GM13977 (cell line): Measurements from ENCODE around the gene ZNF525.
"Not testable (repeated sequence)": the region's sequence is repeated elsewhere in the genome, so short reads cannot be mapped to it uniquely, and the experiment has no call there.

Experiments used
- DNase-seq: peaks from one replicate; pipeline ENCODE4 v3.0.0; 2012; ENCODE audit warnings: low spot score
- in situ Hi-C: fragments of 300-500 bp; cut with MboI; formaldehyde crosslinking; loops from one replicate; pipeline ENCODE4 v1.12.0; 2022; ENCODE audit warnings: low sequenced_read_pairs, low pct_unique_long_range_greater_than_20kb, mixed read lengths, inconsistent platforms; ENCODE audit not compliant: unreplicated experiment
- TF ChIP-seq, protein P1 (sequence below): IDR thresholded peaks from 2 replicates; pipeline ENCODE4 v1.5.1; 2012; ENCODE audit warnings: mild to moderate bottlenecking, control low read depth; ENCODE audit not compliant: insufficient read depth; ENCODE audit errors: extremely low read depth, missing control alignments

Gene ZNF525

DNA sequence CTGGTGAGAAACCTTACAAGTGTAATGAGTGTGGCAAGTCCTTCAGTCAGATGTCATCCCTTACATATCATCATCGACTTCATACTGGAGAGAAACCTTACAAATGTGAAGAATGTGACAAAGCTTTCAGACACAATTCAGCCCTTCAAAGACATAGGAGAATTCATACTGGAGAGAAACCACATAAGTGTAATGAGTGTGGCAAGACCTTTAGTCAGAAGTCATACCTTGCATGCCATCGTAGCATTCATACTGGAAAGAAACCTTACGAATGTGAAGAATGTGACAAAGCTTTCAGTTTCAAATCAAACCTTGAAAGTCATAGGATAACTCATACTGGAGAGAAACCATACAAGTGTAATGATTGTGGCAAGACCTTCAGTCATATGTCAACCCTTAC lies 15.9 kb downstream of the ZNF525 start:
- no peak for DNase-seq
- TF ChIP-seq, protein P1, sequence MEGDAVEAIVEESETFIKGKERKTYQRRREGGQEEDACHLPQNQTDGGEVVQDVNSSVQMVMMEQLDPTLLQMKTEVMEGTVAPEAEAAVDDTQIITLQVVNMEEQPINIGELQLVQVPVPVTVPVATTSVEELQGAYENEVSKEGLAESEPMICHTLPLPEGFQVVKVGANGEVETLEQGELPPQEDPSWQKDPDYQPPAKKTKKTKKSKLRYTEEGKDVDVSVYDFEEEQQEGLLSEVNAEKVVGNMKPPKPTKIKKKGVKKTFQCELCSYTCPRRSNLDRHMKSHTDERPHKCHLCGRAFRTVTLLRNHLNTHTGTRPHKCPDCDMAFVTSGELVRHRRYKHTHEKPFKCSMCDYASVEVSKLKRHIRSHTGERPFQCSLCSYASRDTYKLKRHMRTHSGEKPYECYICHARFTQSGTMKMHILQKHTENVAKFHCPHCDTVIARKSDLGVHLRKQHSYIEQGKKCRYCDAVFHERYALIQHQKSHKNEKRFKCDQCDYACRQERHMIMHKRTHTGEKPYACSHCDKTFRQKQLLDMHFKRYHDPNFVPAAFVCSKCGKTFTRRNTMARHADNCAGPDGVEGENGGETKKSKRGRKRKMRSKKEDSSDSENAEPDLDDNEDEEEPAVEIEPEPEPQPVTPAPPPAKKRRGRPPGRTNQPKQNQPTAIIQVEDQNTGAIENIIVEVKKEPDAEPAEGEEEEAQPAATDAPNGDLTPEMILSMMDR, result no peak
- in situ Hi-C loops, result no loop called here

DNA sequence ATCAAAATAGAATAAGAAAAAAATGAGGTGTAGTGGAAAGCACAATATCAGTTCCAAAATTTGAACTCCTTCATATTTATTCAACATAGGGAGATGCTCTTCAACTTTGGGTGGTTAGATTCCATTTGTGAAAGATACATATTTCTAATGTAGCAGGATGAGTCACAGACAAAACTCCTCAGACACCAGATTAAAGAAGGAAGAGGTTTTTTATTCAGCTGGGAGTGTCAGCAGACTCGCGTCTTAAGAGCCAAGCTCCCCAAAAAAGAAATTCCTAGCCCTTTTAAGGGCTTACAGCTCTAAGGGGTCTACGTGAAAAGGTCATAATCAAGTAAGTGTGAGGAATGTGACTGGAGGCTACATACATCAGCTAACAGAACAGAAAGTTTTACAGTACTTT lies 22.7 kb downstream of the ZNF525 start:
- no peak for DNase-seq
- TF ChIP-seq, protein P1, result no peak
- in situ Hi-C loops, result no loop called here

DNA sequence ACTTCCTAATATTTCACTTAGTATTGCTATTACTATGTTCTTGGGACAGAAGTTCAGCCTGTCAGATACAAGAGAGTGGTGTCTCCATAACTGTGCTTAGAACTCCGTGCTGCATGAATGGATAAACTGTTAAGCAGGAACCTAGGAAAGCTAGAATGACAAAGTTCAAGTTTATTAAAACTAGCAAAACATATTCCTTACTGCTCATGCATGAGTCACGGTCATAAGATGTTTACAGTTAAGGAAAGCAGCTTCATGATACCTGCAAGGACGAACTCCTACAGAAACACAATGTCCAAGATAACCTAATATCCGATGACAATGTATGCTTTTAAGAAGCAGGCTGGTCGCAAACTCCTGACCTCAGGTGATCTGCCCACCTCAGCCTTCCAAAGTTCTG lies 23.4 kb downstream of the ZNF525 start:
- DNase-seq, result no peak
- TF ChIP-seq, protein P1, result no peak
- in situ Hi-C loops, result no loop called here

DNA sequence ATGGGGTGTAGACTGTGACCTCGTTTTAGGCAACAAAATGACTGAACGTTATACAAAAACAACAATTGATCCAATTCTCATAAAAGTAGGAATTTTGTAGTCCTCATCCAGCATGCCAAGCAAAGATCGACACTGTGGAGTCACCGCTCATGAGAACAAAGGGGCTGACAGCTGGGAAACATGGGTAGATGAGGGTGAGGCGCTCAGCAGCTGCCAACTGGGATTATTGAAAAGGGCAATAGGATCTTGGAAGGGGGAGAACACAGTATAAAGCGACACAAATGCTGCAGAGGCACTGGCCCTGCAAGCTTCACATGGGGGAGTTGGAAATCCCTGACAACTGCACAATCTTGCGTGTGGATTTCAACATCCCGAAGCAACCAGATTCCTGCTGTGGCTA lies 24.1 kb downstream of the ZNF525 start:
- no peak for DNase-seq
- TF ChIP-seq, protein P1, result no peak
- in situ Hi-C loops, result no loop called here

DNA sequence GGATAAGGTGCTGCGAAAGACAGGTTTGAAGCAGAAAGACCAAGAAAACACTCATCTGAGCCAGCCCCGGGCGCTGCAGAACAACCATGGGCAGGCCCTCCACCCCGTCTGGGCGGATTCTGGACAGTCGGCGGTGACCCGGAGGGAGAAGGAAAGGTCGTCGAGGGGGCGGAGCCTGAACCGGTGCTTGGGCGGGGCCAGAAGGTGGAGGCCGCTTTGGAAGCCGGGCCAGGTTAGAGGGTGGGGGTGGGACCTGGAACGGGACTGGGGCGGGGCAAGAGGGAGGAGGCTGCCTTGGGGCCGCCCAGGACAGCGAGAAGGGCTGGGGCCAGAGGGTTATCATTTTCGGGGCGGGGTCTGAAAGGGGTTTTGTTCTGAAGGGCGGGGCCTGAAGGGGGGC lies 24.5 kb downstream of the ZNF525 start:
- TF ChIP-seq, protein P1, result no peak
- DNase-seq, result no peak
- in situ Hi-C loops, result no loop called here

DNA sequence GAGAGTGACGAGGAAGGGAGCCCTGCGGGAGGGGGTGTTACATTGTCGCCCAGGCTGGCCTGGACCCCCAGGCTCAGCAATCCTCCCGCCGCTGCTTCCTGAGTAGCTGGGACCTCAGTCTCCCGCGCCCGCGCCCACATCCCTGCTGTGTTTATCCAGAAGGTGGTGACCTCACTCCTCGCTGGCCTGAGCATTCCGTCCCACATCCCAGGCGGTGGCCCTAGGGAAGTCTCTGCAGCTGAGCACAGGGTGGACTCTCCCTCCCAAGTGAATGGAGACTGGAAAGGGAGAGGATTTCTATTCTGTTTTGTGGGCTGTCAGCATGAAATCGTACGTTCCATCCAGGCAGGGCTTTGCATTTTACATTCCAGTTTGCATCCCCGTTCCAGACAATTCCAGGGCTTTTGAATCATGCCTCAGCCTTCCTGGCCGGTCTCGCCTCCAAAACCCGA lies 29.0 kb downstream of the ZNF525 start:
- in situ Hi-C loops, result no loop called here
- TF ChIP-seq, protein P1, result no peak
- DNase-seq, result no peak

DNA sequence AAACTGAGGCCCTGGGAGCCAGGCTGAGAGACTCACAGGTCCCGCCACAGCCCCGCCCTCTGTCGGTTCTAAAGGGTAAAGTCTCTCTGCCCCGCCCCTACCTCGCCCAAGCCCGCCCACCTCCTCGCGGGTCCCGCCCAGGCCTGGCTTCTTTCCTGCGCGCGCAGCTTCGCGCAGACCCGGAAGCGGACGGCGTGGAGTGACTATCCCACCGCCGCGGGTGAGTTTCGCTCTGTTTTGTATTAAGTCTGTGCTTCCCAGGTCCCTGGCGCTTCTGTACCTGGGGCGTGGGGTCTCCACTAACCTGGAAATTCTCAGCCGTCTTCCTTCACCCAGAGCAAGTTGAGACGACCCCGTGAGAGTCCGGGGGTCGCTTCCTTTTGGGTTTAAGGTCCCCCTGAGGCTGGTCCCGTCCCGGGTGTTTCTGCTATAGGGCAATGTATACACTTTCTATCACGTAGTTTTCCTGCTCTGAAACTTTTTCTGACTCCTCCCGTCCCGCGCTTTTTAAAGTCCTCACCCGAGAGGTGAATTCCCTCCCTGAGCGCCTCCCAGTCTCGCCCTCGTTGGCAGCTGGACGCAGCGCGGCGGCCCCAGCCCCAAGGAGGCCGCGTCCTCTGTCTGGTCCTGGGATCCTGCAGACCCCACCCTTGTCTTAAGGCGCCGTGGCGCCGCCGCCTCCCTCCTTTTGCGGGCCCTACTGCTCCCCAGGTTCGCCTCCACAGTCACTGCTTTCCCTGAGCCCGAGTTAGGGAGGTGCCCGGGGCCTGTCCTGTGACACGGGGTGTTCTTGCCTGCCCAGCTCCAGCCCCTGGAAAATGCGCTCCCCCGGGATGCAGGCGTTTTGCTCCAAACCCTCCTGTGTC lies 29.7 kb downstream of the ZNF525 start, which contains the start of gene ZNF765:
TSS of gene ZNF765 (plus strand) at position 176 of the 866 bp plus-strand sequence. CDS start 2,867 bp downstream, outside the sequence.
- DNase-seq, result peak; percentile 92
- in situ Hi-C loops, result no loop called here
- TF ChIP-seq, protein P1, result peak; percentile 24

DNA sequence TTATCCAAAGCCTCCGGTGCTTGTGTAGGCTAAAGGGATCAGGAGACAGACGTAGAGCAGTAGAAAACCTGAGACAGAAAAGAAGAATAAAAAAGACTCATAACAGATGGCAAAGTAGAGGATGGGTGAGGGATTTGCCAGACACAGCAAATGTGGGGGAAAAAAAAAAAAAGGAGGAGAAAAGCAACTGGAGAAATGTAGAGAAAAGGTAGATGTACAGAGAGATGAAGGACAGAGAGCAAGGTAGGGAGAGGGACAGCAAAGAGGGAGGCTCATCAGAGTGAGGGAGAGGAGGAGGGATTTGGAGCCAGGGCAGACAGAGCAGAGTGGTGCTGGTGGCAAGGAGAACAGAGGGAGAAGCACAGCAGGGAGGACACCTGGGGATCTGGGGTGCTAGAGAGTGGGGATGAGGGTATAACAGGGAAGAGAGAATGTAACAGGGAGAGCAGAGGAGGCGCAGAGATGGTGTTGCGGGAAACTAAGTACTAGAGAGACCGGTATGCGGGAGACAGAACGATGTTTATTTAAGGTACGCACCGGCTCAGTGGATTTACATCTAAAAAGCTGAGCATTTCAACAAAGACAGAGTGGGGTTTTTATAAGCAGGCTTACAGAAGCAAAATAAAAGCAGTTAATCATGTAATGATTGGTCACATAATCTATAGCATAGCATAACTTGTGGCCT lies 30.5 kb downstream of the ZNF525 start:
- in situ Hi-C loops, DNase-seq: not testable (repeated sequence)
